Colonic mucosa (tissue), 4 donors: Measurements from ENCODE around the gene KLF12. TPM values are rescaled to one million over a fixed set of nuclear protein-coding genes. Genes with fewer than 3 reads are reported as not detected.

Experiments
- DNase-seq: peaks from one replicate; pipeline ENCODE4 v3.0.0-alpha.2; 2020
- H3K27ac ChIP-seq: fragments of 200-600 bp; one replicate; pipeline ENCODE4 v1.8.0; 2021
- H3K27me3 ChIP-seq: fragments of 200-600 bp; one replicate; pipeline ENCODE4 v1.8.0; 2021
- H3K36me3 ChIP-seq: fragments of 200-600 bp; one replicate; pipeline ENCODE4 v1.8.0; 2021
- H3K4me1 ChIP-seq: fragments of 200-600 bp; one replicate; pipeline ENCODE4 v1.8.0; 2021; ENCODE audit warnings: mild to moderate bottlenecking
- H3K4me3 ChIP-seq: fragments of 200-600 bp; one replicate; pipeline ENCODE4 v1.8.0; 2021
- H3K9ac ChIP-seq, 2 donors: one replicate each; pipeline ENCODE4 v1.7.0; 2013; ENCODE audit warnings: control low read depth in 2 of 2, low read depth in 2 of 2, low read length in 2 of 2
- H3K9me3 ChIP-seq: fragments of 200-600 bp; one replicate; pipeline ENCODE4 v1.8.0; 2021
- intact Hi-C: fragments of 100-400 bp; cut with DNase I; formaldehyde crosslinking; loops from one replicate; pipeline ENCODE4 v1.14.1; 2022
- total RNA-seq, 2 donors: library from RNA; stranded (reverse); fragmentation: NEBNext Ultra II Directional in 1 of 2; extraction: Animal tissue kit (Norgen Biotek cat#: 25700) in 1 of 2; gene quantifications; one replicate each; pipeline ENCODE4 v1.2.1, GENCODE V29; 2021
- TF ChIP-seq, protein P1 (sequence below): fragments of 200-600 bp; IDR thresholded peaks from one replicate; pipeline ENCODE4 v1.8.0; 2022; ENCODE audit warnings: antibody characterized with exemption, mild to moderate bottlenecking
- donor health status: healthy.
- donor health status: DM: no; HTN: no; CAD: no.
- donor health status: DM: no; HTN: no; CAD: no.

KLF12 gene
- total RNA-seq, 2 donors from 2014 or later: 5.1 to 6.3 TPM

DNA sequence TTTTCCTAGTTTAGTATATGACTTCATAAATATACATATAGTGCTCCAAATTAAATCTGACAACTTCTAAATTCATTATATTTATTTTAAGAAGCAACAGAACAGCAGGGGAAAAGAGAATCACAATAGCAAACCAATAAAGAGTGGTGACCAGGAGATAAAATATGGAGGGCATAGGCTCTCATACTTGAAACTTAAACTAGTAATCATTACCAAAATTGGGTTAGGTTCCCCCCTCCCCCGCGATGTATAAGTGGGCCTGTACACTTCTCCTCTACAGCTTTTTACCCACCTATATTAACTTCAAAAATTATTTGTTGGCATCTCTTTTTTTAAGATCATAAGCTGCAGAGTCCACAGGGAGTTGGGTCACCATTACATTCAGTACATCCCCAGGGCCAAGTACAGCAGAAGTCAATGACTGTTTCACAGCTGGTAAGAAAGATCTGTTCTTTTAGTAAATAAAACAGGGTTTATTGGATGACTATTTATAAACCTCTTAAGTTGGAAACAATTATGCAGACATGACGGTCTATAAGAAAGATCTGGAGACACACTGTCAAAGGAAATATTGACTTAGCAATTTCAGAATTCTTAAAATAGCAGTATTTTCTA lies 29.4 kb downstream of the KLF12 start:
- Histone ChIP-seq H3K9me3 (no peaks in the 10 kb centered on the region), H3K36me3 (no peaks in the 10 kb centered on the region), H3K9ac (no peak overlapping the region), H3K4me1 (no peaks in the 10 kb centered on the region), H3K27ac (no peak overlapping the region), H3K4me3 (no peak overlapping the region), H3K27me3 (no peaks in the 10 kb centered on the region)
- TF ChIP-seq, protein P1, sequence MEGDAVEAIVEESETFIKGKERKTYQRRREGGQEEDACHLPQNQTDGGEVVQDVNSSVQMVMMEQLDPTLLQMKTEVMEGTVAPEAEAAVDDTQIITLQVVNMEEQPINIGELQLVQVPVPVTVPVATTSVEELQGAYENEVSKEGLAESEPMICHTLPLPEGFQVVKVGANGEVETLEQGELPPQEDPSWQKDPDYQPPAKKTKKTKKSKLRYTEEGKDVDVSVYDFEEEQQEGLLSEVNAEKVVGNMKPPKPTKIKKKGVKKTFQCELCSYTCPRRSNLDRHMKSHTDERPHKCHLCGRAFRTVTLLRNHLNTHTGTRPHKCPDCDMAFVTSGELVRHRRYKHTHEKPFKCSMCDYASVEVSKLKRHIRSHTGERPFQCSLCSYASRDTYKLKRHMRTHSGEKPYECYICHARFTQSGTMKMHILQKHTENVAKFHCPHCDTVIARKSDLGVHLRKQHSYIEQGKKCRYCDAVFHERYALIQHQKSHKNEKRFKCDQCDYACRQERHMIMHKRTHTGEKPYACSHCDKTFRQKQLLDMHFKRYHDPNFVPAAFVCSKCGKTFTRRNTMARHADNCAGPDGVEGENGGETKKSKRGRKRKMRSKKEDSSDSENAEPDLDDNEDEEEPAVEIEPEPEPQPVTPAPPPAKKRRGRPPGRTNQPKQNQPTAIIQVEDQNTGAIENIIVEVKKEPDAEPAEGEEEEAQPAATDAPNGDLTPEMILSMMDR: no peak
- DNase-seq: no peak
- intact Hi-C loops: no loop called here

GRCh38 chr13:74103970-74104555 lies 30.1 kb downstream of the KLF12 start:
- Histone ChIP-seq H3K4me1 (no peaks in the 10 kb centered on the region), H3K27ac (no peak overlapping the region), H3K27me3 (no peaks in the 10 kb centered on the region), H3K36me3 (no peaks in the 10 kb centered on the region), H3K4me3 (no peak overlapping the region), H3K9me3 (no peaks in the 10 kb centered on the region), H3K9ac (no peak overlapping the region)
- DNase-seq: no peak
- TF ChIP-seq, protein P1: no peak
- intact Hi-C loops: no loop called here

DNA sequence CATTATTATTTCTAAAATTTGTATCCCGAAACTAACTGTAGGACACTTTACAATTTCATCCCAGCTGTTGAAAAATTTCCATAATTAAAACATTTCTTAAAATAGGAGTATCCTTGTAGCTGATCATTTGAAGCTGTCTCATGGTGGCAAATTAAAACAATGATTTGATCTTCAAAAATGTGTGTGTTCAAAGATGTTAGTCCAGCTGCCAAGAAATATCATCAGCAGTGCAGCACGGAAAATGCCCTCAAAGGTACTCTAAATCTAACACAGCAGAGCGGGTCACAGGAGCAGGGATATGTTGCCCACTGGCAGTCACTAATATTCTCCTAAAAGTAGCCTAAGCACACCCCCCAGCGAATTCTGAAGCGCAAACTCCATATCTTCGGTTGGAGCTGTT lies 31.0 kb downstream of the KLF12 start:
- Histone ChIP-seq H3K27me3 (no peaks in the 10 kb centered on the region), H3K4me3 (no peak overlapping the region), H3K4me1 (no peaks in the 10 kb centered on the region), H3K9me3 (no peaks in the 10 kb centered on the region), H3K27ac (no peak overlapping the region), H3K9ac (no peak overlapping the region), H3K36me3 (no peaks in the 10 kb centered on the region)
- DNase-seq: no peak
- intact Hi-C loops: no loop called here
- TF ChIP-seq, protein P1: no peak

DNA sequence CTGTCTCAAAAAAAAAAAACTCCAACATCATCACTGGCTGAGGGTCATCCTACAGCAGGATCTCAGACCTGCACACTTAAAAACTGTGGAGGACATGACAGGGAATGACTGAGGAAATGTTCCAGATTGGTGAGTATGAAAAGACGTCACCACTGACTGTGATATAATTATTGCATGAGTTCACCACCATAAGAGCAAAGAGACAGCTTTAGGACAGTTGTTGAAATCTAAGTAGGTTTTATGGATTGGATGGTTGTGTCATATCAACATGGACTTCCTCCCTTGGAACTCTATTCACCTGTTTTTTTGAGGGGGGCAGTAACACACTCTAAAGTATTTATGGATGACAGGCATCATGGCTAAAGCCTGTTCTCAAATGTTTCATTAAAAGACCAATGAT lies 31.5 kb downstream of the KLF12 start:
- intact Hi-C loops: no loop called here
- Histone ChIP-seq H3K4me1 (no peaks in the 10 kb centered on the region), H3K9ac (no peak overlapping the region), H3K27me3 (no peaks in the 10 kb centered on the region), H3K36me3 (no peaks in the 10 kb centered on the region), H3K4me3 (no peak overlapping the region), H3K27ac (no peak overlapping the region), H3K9me3 (no peaks in the 10 kb centered on the region)
- DNase-seq: no peak
- TF ChIP-seq, protein P1: no peak

GRCh38 chr13:74101436-74101835 lies 32.8 kb downstream of the KLF12 start:
- Histone ChIP-seq H3K27ac (no peak overlapping the region), H3K9me3 (no peaks in the 10 kb centered on the region), H3K27me3 (no peaks in the 10 kb centered on the region), H3K4me3 (no peak overlapping the region), H3K4me1 (no peaks in the 10 kb centered on the region), H3K9ac (no peak overlapping the region), H3K36me3 (no peaks in the 10 kb centered on the region)
- no peak for DNase-seq
- TF ChIP-seq, protein P1: no peak
- intact Hi-C loops: no loop called here
